Gastrocnemius medialis (tissue), 4 donors: ENCODE results near the gene TLDC2. TPM values are rescaled to one million over a fixed set of nuclear protein-coding genes. Genes with fewer than 3 reads are reported as not detected.

ENCODE experiments used
- ATAC-seq, 2 donors: fragments of 150-250 bp; one replicate each; pipeline ENCODE4 v1.9.1; 2016
- DNase-seq, 2 donors: peaks; one replicate each; pipeline ENCODE4 v3.0.0-alpha.2; 2019
- H3K27ac ChIP-seq, 4 donors: fragments of 200-600 bp; sonication (generic); 1 replicate in 1 of 4; 2 replicates in 3 of 4; pipeline ENCODE4 v1.5.1; 2016 to 2018; ENCODE audit warnings: mild to moderate bottlenecking in 2 of 4, moderate library complexity in 1 of 4
- H3K27me3 ChIP-seq, 3 donors: fragments of 200-600 bp; sonication (generic) in 2 of 3; 1 replicate in 1 of 3; 2 replicates in 2 of 3; pipeline versions ENCODE4 v1.5.1 to v1.6.0; 2016 to 2019; ENCODE audit warnings: mild to moderate bottlenecking in 1 of 3, moderate library complexity in 1 of 3
- H3K36me3 ChIP-seq, 2 donors: fragments of 200-600 bp; sonication (generic) in 1 of 2; one replicate each; pipeline ENCODE4 v1.5.1; 2017 to 2018
- H3K4me1 ChIP-seq, 2 donors: fragments of 200-600 bp; sonication (generic) in 1 of 2; one replicate each; pipeline ENCODE4 v1.5.1; 2016 to 2017; ENCODE audit warnings: mild to moderate bottlenecking in 2 of 2
- H3K4me3 ChIP-seq, 4 donors: fragments of 200-600 bp; sonication (generic) in 3 of 4; 1 replicate in 1 of 4; 2 replicates in 3 of 4; pipeline ENCODE4 v1.5.1; 2016 to 2019; ENCODE audit warnings: mild to moderate bottlenecking in 2 of 4
- H3K9me3 ChIP-seq, 3 donors: fragments of 200-600 bp; sonication (generic) in 2 of 3; 1 replicate in 1 of 3; 2 replicates in 2 of 3; pipeline ENCODE4 v1.5.1; 2016 to 2019
- POLR2A ChIP-seq, 2 donors: fragments of 450-650 bp; IDR thresholded peaks; one replicate each; pipeline ENCODE4 v1.6.1; 2017; ENCODE audit warnings: antibody characterized with exemption in 2 of 2, mild to moderate bottlenecking in 2 of 2, moderate library complexity in 2 of 2
- in situ Hi-C, 4 donors: fragments of 200-750 bp; cut with MboI; loops; one replicate each; pipeline versions ENCODE4 v1.15.0 to v1.8.0; 2017; ENCODE audit warnings: low sequenced_read_pairs in 4 of 4
- intact Hi-C: fragments of 100-400 bp; cut with DNase I; formaldehyde crosslinking; loops from one replicate; pipeline ENCODE4 v1.15.1; 2023; ENCODE audit warnings: low total_unique reads
- total RNA-seq, 4 donors: library from RNA; depleted of rRNA; stranded (reverse); fragments of >200 nt; gene quantifications; one replicate each; pipeline versions ENCODE4 v1.1.0 to v1.2.3, GENCODE V29; 2016
- TF ChIP-seq, protein P1 (sequence below), 5 experiments: fragments of 450-650 bp in 3 of 5; fragments of 200-600 bp in 2 of 5; sonication (generic) in 2 of 5; IDR thresholded peaks in 4 of 5; conservative IDR thresholded peaks in 1 of 5; 1 replicate in 4 of 5; 2 replicates in 1 of 5; pipeline ENCODE4 v1.5.1; 2016 to 2019; ENCODE audit warnings: antibody characterized with exemption in 5 of 5, mild to moderate bottlenecking in 3 of 5, moderate library complexity in 3 of 5

Gene TLDC2
- total RNA-seq, 4 donors from 2014 or later, result not detected

DNA sequence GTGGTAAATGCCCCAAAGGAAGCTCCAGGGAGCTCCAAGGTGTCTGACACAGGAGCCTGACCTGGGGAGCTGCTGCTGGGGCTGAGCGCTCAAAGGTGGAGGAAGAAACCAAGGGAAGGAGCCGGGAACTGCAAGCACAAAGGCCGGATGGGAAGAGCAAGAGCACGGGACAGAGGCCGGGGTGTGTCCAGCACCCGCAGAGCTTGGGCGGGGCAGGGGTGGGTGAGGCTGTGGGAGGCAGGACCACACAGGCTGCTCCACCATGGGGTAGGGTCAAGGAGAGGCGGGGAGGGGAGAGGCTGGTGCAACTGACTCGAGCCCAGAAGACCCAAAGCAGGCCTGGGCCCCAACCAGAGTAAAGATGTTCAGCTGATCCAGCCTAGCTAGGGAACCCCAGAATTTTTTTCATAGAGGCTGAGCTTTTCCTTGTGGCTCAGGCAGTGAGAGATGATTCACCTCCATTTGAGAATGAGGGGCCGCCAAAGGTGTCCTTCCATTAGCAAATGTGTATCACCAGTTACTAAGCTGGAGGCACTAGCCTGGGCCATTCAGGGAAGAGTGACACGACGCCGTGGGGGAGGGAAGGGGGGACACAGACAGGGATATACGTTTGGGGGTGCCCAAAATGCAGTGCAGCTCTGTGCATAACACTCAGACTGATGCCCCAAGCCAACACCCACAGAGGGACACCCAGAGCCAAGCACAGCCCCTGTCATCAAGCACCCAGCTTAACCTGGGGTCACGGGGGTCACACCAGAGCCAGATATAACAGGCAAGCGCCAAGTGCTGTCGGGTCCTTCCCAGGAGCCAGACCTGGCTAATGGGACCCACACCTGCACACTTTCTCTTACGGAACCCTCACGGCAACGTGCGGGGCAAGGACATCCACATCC lies 21.3 kb upstream of the TLDC2 start:
- DNase-seq (no peak), ATAC-seq (no peak)
- Histone ChIP-seq H3K4me1 (peaks cover 31 to 36% of the 10 kb centered on the region in 2 donors), H3K9me3 (no peaks in the 10 kb centered on the region), H3K27me3 (no peaks in the 10 kb centered on the region), H3K36me3 (no peaks in the 10 kb centered on the region), H3K27ac (peak overlapping the region; percentile 30 to 77 (median 54)), H3K4me3 (no peak overlapping the region)
- in situ Hi-C loops (no loop called here), intact Hi-C loops (no loop called here)
- TF ChIP-seq POLR2A (IDR thresholded peaks at IDR 0.05), result no peak
- TF ChIP-seq, protein P1, sequence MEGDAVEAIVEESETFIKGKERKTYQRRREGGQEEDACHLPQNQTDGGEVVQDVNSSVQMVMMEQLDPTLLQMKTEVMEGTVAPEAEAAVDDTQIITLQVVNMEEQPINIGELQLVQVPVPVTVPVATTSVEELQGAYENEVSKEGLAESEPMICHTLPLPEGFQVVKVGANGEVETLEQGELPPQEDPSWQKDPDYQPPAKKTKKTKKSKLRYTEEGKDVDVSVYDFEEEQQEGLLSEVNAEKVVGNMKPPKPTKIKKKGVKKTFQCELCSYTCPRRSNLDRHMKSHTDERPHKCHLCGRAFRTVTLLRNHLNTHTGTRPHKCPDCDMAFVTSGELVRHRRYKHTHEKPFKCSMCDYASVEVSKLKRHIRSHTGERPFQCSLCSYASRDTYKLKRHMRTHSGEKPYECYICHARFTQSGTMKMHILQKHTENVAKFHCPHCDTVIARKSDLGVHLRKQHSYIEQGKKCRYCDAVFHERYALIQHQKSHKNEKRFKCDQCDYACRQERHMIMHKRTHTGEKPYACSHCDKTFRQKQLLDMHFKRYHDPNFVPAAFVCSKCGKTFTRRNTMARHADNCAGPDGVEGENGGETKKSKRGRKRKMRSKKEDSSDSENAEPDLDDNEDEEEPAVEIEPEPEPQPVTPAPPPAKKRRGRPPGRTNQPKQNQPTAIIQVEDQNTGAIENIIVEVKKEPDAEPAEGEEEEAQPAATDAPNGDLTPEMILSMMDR (IDR thresholded peaks at IDR 0.05 in 4 of 5, conservative IDR thresholded peaks at IDR 0.05 in 1 of 5), result no peak

DNA sequence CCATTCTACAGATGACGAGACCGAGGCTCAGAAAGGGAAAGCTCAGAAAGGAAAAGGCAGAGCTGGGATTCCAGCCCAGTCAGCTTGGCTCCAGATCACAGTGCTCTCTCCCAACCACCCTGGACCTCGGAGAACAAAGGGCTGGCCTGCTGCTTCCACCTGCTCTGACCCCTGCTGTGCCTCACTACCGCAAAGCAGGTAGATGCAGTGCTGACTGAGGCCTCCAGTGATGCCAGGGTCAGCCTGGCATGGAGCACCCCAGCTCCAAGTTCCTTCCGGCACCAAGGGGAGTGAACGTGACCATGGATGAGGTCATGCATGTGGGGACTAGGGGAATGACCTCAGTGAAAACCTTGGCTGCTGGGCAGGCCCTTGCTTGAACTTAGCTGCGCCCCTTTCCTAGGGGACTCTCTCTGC lies 20.7 kb upstream of the TLDC2 start:
- no peak for TF ChIP-seq POLR2A (IDR thresholded peaks at IDR 0.05)
- TF ChIP-seq, protein P1 (IDR thresholded peaks at IDR 0.05 in 4 of 5, conservative IDR thresholded peaks at IDR 0.05 in 1 of 5), result no peak
- no peak overlapping the region for H3K4me3 ChIP-seq
- in situ Hi-C loops, result no loop called here
- ATAC-seq, result no peak
- no peaks in the 10 kb centered on the region for H3K27me3 ChIP-seq
- H3K9me3 ChIP-seq, result no peaks in the 10 kb centered on the region
- H3K4me1 ChIP-seq, result peaks cover 31 to 37% of the 10 kb centered on the region in 2 donors
- no peaks in the 10 kb centered on the region for H3K36me3 ChIP-seq
- intact Hi-C loops, result no loop called here
- DNase-seq, result no peak
- peak overlapping the region; percentile 30 to 77 (median 52) for H3K27ac ChIP-seq

DNA sequence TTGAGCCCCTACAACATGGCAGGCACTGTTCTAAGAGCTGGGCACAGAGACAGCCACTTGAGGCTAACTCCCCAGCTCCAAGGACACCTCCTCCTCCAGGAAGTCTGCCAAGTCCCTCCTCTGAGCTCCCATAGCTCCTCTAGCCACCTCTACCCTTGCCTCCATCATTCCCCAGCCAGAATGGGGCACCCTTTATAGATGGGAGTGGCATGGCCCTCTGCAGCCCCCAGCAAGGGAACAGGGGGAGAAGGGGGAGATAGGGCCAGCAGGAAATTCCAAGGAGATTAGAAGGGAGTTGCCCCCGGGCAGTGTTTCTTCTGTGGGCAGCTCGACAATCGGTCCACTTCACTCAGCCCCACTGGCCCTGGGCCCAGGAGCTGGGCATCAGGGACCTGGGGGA lies 19.7 kb upstream of the TLDC2 start:
- no peaks in the 10 kb centered on the region for H3K36me3 ChIP-seq
- no peak for ATAC-seq
- in situ Hi-C loops (no loop called here), intact Hi-C loops (no loop called here)
- DNase-seq, result no peak
- H3K27ac ChIP-seq, result peak overlapping the region; percentile 41 to 62 (median 56)
- H3K27me3 ChIP-seq, result no peaks in the 10 kb centered on the region
- no peak for TF ChIP-seq POLR2A (IDR thresholded peaks at IDR 0.05)
- TF ChIP-seq, protein P1 (IDR thresholded peaks at IDR 0.05 in 4 of 5, conservative IDR thresholded peaks at IDR 0.05 in 1 of 5), result no peak
- peaks cover 36 to 40% of the 10 kb centered on the region in 2 donors for H3K4me1 ChIP-seq
- no peaks in the 10 kb centered on the region for H3K9me3 ChIP-seq
- no peak overlapping the region for H3K4me3 ChIP-seq

DNA sequence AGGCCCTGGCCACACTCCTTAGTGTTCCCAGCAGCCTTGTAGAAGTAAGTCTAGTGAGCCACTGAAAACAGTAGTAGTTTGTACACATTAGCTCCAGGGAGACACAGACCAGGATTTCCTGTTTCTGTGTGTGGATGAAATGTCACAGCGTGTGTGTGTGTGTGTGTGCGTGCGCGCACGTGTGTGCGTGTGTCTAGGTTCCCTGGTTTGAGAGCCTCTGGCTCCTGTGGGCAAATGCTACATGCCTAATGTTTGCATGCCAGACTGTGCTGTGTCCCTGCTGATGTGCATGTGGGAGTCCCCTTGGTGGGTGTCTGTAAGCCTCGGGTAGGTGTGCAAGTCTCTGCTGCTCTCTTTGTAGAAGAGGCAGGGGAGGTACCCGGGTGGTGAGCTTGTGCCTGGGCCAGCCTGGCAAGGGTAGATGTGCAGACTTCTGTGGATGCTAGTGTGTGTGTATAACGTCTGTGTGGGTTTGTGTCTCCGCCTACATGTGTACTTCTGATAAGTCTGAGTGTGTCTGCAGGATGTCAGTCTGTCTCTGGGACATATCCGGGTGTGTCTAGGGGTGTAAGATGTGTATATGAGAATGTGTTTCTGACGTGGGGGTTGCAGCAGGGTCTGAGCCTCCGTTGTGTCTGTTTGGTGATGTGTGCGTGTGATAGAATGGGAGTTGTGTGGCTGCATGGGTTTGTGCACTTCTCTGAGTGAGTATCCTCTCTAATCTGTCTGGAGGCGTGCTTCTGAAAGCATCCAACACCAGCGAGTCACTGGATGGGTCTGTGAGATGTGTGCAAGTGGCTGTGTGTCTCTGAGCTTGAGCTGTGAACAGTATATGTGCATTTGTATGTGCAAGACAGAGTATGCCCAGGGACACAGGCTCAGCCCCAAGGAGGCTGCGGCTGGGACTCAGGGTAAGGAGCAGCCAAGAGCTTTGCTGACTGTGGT lies 19.0 kb upstream of the TLDC2 start:
- Histone ChIP-seq H3K9me3 (no peaks in the 10 kb centered on the region), H3K36me3 (no peaks in the 10 kb centered on the region), H3K4me1 (peaks cover 40 to 43% of the 10 kb centered on the region in 2 donors), H3K4me3 (no peak overlapping the region), H3K27me3 (no peaks in the 10 kb centered on the region), H3K27ac (peak overlapping the region; percentile 41 to 62 (median 56))
- DNase-seq (no peak), ATAC-seq (no peak)
- TF ChIP-seq, protein P1 (IDR thresholded peaks at IDR 0.05 in 4 of 5, conservative IDR thresholded peaks at IDR 0.05 in 1 of 5), result no peak
- no peak for TF ChIP-seq POLR2A (IDR thresholded peaks at IDR 0.05)
- in situ Hi-C loops (no loop called here), intact Hi-C loops (no loop called here)
